Measurements from ENCODE around the gene HIGD1A.

The HIGD1A gene

GRCh38 chr3:42763021-42763420 lies 41.3 kb downstream of the HIGD1A start:
- TF ChIP-seq CTCF (IDR thresholded peaks at IDR 0.05; ENCODE audit: extremely low read depth, missing control alignments) = no peak
- no peak for DNase-seq (ENCODE audit: low spot score)

DNA sequence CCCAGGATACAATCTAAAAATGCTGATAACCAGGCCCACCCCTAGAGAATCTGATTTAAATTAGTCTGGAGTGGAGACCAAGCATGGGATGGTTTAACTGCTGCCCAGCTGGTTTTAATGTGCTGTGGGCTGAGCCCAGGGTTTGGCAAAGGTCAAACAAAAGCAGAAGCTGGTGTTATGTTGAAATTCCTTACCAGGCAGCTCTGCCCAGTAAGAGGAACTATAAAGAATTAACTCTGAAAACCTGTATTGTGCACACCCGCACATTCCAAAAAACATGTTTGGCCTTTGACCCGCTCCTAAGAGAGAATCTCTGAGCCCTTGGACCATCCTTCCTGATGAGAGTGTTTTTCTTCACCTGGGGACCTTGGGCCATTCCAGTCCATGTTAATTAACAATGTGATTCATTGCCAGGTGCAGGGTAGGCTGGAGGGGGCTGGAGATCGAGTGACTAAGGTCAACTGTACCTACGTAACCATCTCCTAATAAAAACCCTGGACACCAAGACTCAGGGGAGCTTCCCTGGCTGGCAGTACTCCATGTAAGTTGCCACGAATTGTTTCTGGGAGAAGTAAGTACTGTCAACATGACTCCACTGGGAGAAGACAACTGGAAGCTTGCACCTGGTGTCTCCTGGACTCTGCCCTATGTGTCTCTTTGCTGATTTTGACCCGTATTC lies 42.1 kb downstream of the HIGD1A start:
- no peak for DNase-seq (ENCODE audit: low spot score)
- no peak for TF ChIP-seq CTCF (IDR thresholded peaks at IDR 0.05; ENCODE audit: extremely low read depth, missing control alignments)

GRCh38 chr3:42758126-42758525 lies 46.2 kb downstream of the HIGD1A start:
- DNase-seq (ENCODE audit: low spot score) = no peak

DNA sequence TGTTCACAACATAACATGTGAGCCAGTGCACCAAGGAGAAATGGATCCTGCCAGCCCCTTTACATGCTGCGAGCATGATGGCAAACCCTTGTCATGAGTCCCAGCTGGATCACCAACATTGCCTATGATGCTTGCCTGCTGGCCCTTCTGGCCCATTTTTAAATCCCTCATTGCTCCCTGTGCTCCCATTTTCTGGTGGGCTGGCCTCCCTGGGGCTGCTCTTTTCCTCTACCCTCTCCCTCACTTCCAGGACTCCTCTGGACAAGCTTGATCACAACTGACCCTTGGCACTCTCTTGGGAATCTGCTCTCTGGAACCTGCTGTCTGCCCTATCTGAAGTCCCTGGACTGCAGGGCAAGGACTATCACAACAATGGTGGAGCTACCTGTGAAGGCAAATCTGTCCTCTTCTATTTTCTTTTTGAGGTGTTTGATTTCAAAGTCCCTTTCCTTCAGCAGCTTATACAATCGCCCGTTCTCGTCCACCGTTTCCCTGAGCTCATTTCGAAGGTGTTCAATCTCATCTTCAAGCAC lies 47.5 kb downstream of the HIGD1A start:
- no peak for DNase-seq (ENCODE audit: low spot score)
- no peak for TF ChIP-seq CTCF (IDR thresholded peaks at IDR 0.05; ENCODE audit: extremely low read depth, missing control alignments)

More at GRCh38 chr3:42758126-42758525, 46.2 kb downstream of the HIGD1A start:
- TF ChIP-seq CTCF (IDR thresholded peaks at IDR 0.05; ENCODE audit: extremely low read depth, missing control alignments) = no peak

DNA sequence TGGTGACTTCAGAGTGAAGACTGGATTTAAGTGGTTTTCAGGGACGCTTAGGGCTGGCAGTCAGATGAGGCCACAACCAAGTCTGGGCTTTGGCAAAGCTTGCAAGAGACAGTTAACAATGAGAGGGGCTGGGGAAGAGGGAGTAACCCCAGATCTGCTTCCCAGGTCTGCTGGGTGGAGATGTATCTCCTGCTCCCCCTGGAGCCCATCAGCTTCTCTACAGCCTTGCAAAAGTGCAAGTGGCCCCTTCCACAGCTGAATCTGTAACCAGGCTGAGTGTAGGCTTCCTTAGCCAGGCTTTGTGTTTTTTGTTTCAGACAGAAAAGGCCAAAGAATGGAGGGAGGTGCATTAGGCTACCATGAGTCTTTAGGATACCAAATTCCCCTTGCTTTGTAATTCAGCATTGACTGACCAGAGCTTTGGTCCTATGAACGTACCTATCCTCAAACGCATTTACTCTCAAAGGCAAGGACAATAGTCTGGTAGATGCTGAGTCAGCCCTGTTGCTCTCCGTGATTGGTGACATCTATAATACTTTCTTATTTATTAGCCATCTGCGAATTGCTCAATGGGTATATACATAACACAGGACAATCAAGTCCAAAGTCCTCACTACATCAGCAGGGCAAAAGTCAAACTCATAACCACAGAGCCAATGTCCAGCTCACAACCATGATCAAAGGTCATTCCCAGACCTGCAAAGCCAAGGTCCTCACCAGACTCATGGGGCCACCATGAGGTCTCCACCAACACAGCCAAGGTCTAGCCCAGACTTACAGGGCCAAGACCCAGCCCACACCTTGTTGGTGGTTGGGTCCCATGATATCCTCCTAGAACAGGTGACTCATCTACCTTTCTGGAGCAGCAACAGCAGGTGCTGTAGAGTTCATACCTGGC lies 48.4 kb downstream of the HIGD1A start:
- peak; percentile 36 for TF ChIP-seq CTCF (IDR thresholded peaks at IDR 0.05; ENCODE audit: extremely low read depth, missing control alignments)
- DNase-seq (ENCODE audit: low spot score) = peak; percentile 32

GRCh38 chr3:42753757-42754156 lies 50.5 kb downstream of the HIGD1A start:
- no peak for TF ChIP-seq CTCF (IDR thresholded peaks at IDR 0.05; ENCODE audit: extremely low read depth, missing control alignments)
- no peak for DNase-seq (ENCODE audit: low spot score)

DNA sequence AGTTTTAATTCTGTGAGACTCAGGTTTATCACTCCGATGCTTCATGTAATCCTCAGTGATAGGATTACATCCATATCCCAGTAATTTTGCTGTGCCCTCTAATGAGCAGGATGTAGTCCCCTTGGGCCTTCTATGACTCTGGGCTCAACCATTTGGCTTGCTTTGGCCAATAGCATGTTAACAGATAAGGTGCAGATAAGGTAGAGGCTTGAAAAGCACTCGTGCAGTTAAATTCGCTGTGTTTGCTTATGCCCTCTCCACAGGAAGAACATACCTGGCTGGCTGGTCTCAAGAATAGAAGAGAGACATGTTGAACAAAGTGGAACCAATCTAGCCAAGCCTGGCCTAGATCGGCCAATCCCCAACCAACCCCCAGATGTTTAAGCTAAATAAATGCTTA lies 51.3 kb downstream of the HIGD1A start:
- no peak for TF ChIP-seq CTCF (IDR thresholded peaks at IDR 0.05; ENCODE audit: extremely low read depth, missing control alignments)
- no peak for DNase-seq (ENCODE audit: low spot score)

All from GM20000 (cell line).